ENCODE measurements around the gene PDGFD. TPM values are rescaled to one million over a fixed set of nuclear protein-coding genes. Genes with fewer than 3 reads are reported as not detected.

The PDGFD gene
- total and polyA plus RNA-seq, 8 donors: 9.9 to 52.1 (median 20.2) TPM

GRCh38 chr11:103942646-103943045 lies 221.3 kb downstream of the PDGFD start:
- WGBS, 2 donors: 90 to 100% methylated on average over 1 of the region's 1 CpG
- DNase-seq (no peak), FAIRE-seq (no peak), ATAC-seq (no peak)
- TF ChIP-seq CTCF (IDR thresholded peaks at IDR 0.05): no peak
- no peak overlapping the region for H3K27ac ChIP-seq
- no peaks in the 10 kb centered on the region for H3K36me3 ChIP-seq
- H3K4me3 ChIP-seq: no peak overlapping the region
- no peaks in the 10 kb centered on the region for H3K9me3 ChIP-seq
- no peaks in the 10 kb centered on the region for H3K27me3 ChIP-seq
- intact Hi-C loops (cut with DNase I): no loop called here
- H3K4me1 ChIP-seq: no peaks in the 10 kb centered on the region

- H3K27ac ChIP-seq: no peak overlapping the region
- TF ChIP-seq CTCF (IDR thresholded peaks at IDR 0.05): no peak
- H3K36me3 ChIP-seq: no peaks in the 10 kb centered on the region
- FAIRE-seq (no peak), DNase-seq (no peak), ATAC-seq (no peak)
- H3K4me1 ChIP-seq: no peaks in the 10 kb centered on the region
- intact Hi-C loops (cut with DNase I): no loop called here
- H3K27me3 ChIP-seq: no peaks in the 10 kb centered on the region
- whole genome bisulfite sequencing, 2 donors: 17% methylated on average over 2 of the region's 2 CpGs
- H3K9me3 ChIP-seq: no peaks in the 10 kb centered on the region
- no peak overlapping the region for H3K4me3 ChIP-seq
Observed at GRCh38 chr11:103940551-103940950, 223.4 kb downstream of the PDGFD start.

GRCh38 chr11:103939694-103940093 lies 224.3 kb downstream of the PDGFD start:
- FAIRE-seq (no peak), DNase-seq (no peak), ATAC-seq (no peak)
- TF ChIP-seq CTCF (IDR thresholded peaks at IDR 0.05): no peak
- no peaks in the 10 kb centered on the region for H3K4me1 ChIP-seq
- no peak overlapping the region for H3K27ac ChIP-seq
- intact Hi-C loops (cut with DNase I): no loop called here
- no peaks in the 10 kb centered on the region for H3K27me3 ChIP-seq
- H3K9me3 ChIP-seq: no peaks in the 10 kb centered on the region
- WGBS, 2 donors: 91 to 92% methylated on average over 3 of the region's 3 CpGs
- no peak overlapping the region for H3K4me3 ChIP-seq
- H3K36me3 ChIP-seq: no peaks in the 10 kb centered on the region

- Histone ChIP-seq H3K27ac (no peak overlapping the region), H3K4me1 (no peaks in the 10 kb centered on the region), H3K9me3 (no peaks in the 10 kb centered on the region), H3K27me3 (no peaks in the 10 kb centered on the region), H3K36me3 (no peaks in the 10 kb centered on the region), H3K4me3 (no peak overlapping the region)
- ATAC-seq: no peak
- 86 to 95% methylated on average over 1 of the region's 1 CpG for WGBS, 2 donors
- intact Hi-C loops (cut with DNase I): no loop called here
- no peak for TF ChIP-seq CTCF (IDR thresholded peaks at IDR 0.05)
- FAIRE-seq: no peak
- DNase-seq: no peak
Observed at GRCh38 chr11:103936059-103936458, 227.9 kb downstream of the PDGFD start.

GRCh38 chr11:103935219-103935618 lies 228.7 kb downstream of the PDGFD start:
- no peak for TF ChIP-seq CTCF (IDR thresholded peaks at IDR 0.05)
- Histone ChIP-seq H3K27me3 (no peaks in the 10 kb centered on the region), H3K36me3 (no peaks in the 10 kb centered on the region), H3K4me3 (no peak overlapping the region), H3K9me3 (no peaks in the 10 kb centered on the region), H3K27ac (no peak overlapping the region), H3K4me1 (no peaks in the 10 kb centered on the region)
- FAIRE-seq: no peak
- intact Hi-C loops (cut with DNase I): no loop called here
- no peak for ATAC-seq
- 95 to 97% methylated on average over 2 of the region's 2 CpGs for WGBS, 2 donors
- DNase-seq: no peak
